Measurements from ENCODE around the gene SNCB.

DNA sequence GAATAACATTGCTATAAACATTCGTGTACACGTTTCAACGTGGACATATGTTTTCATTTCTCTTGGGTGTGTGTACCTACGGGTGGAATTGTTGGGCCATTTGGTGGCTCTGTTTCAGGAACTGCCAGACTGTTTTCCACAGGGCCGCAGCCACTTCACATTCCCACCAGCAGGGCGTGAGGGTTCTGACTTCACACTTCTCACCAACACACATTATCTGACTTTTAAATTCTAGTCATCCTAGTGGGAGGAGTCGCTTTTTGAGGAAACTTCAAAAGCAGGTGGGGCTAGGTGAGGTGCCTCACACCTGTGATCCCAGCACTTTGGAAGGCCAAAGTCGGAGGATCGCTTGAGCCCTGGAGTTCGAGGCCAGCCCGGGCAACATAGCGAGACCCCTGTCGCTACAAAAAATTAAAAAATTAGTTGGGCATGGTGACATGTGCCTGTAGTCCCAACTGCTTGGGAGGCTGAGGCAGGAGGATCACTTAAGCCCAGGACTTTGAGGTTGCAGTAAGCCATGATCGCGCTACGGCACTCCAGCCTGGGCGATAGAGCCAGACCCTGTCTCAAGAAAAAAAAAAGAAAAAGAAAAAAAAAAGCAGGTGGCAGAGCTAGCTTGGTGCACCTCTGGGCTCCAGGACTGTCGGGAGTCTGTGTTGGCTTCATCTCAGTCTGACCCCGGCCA lies 45.5 kb upstream of the SNCB start:
- TF ChIP-seq, protein P1, sequence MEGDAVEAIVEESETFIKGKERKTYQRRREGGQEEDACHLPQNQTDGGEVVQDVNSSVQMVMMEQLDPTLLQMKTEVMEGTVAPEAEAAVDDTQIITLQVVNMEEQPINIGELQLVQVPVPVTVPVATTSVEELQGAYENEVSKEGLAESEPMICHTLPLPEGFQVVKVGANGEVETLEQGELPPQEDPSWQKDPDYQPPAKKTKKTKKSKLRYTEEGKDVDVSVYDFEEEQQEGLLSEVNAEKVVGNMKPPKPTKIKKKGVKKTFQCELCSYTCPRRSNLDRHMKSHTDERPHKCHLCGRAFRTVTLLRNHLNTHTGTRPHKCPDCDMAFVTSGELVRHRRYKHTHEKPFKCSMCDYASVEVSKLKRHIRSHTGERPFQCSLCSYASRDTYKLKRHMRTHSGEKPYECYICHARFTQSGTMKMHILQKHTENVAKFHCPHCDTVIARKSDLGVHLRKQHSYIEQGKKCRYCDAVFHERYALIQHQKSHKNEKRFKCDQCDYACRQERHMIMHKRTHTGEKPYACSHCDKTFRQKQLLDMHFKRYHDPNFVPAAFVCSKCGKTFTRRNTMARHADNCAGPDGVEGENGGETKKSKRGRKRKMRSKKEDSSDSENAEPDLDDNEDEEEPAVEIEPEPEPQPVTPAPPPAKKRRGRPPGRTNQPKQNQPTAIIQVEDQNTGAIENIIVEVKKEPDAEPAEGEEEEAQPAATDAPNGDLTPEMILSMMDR (conservative IDR thresholded peaks at IDR 0.05), result no peak; the same call in 1 of the 2 replicates
- TF ChIP-seq ZFX (IDR thresholded peaks at IDR 0.05), result no peak
